Measurements from ENCODE around the gene DMBX1. TPM values are rescaled to one million over a fixed set of nuclear protein-coding genes. Genes with fewer than 3 reads are reported as not detected.

The DMBX1 gene
- total RNA-seq, 4 donors from 2014 or later = not detected

DNA sequence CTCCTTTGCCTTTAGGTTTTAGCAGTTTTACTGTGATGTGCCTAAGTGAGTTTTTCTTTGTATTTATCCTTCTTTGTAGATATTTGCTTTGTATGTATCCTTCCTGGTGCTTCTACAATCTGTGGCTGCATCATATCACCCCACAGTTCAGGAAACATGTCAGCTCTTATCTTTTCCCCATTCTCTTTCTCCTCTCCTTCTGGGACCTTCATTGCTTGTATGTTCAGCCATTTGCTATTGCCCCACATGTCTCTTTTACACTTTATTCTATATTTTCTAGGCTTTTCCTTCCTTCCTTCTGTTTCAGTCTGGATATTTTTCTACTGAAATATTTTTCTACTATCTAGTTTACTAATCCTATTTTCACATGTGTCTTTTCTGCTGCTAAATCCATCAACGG, 46.9 kb downstream of the DMBX1 start:
- Histone ChIP-seq H3K36me3 (no peaks in the 10 kb centered on the region), H3K4me1 (peaks cover 0 to 11% (median 5%) of the 10 kb centered on the region in 4 donors), H3K4me3 (no peak overlapping the region), H3K27me3 (peaks cover 28% of the 10 kb centered on the region), H3K27ac (no peak overlapping the region), H3K9me3 (no peaks in the 10 kb centered on the region)
- in situ Hi-C loops (cut with MboI; ENCODE audit: low pct_ligation_motif_present in 1 of 4, low pct_unique_long_range_greater_than_20kb in 1 of 4, low sequenced_read_pairs in 3 of 4) = loop anchor here in 1 of 4 donors (10.0 kb wide), 1 partner anchor 188 kb away; no protein-coding TSS in a partner anchor
- DNase-seq = no peak
- WGBS, 2 donors (ENCODE audit: low coverage in 1 of 2) = 95 to 100% methylated on average over 1 of the region's 1 CpG
- intact Hi-C loops (cut with DNase I; ENCODE audit: low total_unique reads) = no loop called here
- TF ChIP-seq EP300 (IDR thresholded peaks at IDR 0.05; ENCODE audit: low read depth) (no peak), POLR2AphosphoS5 (IDR thresholded peaks at IDR 0.05) (no peak), POLR2A (IDR thresholded peaks at IDR 0.05) (no peak)
- TF ChIP-seq, protein P1, sequence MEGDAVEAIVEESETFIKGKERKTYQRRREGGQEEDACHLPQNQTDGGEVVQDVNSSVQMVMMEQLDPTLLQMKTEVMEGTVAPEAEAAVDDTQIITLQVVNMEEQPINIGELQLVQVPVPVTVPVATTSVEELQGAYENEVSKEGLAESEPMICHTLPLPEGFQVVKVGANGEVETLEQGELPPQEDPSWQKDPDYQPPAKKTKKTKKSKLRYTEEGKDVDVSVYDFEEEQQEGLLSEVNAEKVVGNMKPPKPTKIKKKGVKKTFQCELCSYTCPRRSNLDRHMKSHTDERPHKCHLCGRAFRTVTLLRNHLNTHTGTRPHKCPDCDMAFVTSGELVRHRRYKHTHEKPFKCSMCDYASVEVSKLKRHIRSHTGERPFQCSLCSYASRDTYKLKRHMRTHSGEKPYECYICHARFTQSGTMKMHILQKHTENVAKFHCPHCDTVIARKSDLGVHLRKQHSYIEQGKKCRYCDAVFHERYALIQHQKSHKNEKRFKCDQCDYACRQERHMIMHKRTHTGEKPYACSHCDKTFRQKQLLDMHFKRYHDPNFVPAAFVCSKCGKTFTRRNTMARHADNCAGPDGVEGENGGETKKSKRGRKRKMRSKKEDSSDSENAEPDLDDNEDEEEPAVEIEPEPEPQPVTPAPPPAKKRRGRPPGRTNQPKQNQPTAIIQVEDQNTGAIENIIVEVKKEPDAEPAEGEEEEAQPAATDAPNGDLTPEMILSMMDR (IDR thresholded peaks at IDR 0.05) = no peak

DNA sequence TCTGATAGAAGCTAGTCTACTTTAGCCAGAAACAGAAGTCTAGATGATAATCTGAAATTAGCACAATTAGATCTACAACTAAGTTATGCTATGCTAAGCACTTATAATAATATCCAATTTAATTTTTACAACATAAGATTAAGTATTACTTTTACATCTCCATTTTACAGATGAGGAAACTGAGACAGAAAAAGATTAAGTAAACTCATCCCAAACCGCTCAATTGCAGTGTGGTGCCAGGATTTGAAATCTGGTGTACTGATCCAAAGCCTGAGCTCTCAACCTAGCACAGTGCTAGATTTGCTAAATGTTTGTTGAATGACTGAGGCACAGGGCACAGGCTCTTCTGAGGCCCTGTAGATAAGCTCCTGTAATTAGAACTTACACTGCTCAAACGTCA, 48.0 kb downstream of the DMBX1 start:
- intact Hi-C loops (cut with DNase I; ENCODE audit: low total_unique reads) (no loop called here), in situ Hi-C loops (cut with MboI; ENCODE audit: low pct_ligation_motif_present in 1 of 4, low pct_unique_long_range_greater_than_20kb in 1 of 4, low sequenced_read_pairs in 3 of 4) (loop anchor here in 1 of 4 donors (10.0 kb wide), 1 partner anchor 187 kb away; no protein-coding TSS in a partner anchor)
- no peaks in the 10 kb centered on the region for H3K9me3 ChIP-seq
- TF ChIP-seq POLR2AphosphoS5 (IDR thresholded peaks at IDR 0.05) (no peak), POLR2A (IDR thresholded peaks at IDR 0.05) (no peak), EP300 (IDR thresholded peaks at IDR 0.05; ENCODE audit: low read depth) (no peak)
- TF ChIP-seq, protein P1 (IDR thresholded peaks at IDR 0.05) = no peak
- no peak overlapping the region for H3K4me3 ChIP-seq
- WGBS, 2 donors (ENCODE audit: low coverage in 1 of 2) = 49 to 54% methylated on average over 2 of the region's 2 CpGs
- DNase-seq = no peak
- peaks cover 24% of the 10 kb centered on the region for H3K27me3 ChIP-seq
- no peak overlapping the region for H3K27ac ChIP-seq
- H3K36me3 ChIP-seq = no peaks in the 10 kb centered on the region
- peaks cover 0 to 9% (median 5%) of the 10 kb centered on the region in 4 donors for H3K4me1 ChIP-seq

DNA sequence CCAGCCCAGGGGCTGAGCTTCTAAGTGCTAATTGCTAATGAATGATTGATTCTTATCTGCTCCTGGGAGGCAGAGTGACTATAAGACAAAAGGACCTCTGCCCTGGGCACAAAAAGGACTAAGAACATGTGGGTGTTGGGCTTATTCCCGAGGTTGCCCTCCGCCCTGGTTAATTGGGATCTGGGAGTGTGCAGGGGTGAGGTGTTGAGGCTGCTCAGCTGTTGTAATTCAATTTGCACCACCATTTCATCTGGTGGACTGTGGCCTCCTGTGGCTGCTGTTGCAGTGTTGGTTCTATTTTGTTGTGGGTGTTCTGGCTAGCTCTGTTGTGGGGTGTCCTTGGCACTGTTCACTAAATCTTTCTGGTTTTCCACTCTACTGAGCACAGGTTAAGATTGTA, 48.5 kb downstream of the DMBX1 start:
- no peak for DNase-seq
- Histone ChIP-seq H3K4me1 (peaks cover 0 to 6% (median 5%) of the 10 kb centered on the region in 4 donors), H3K36me3 (no peaks in the 10 kb centered on the region), H3K27ac (no peak overlapping the region), H3K27me3 (peaks cover 26% of the 10 kb centered on the region), H3K9me3 (no peaks in the 10 kb centered on the region), H3K4me3 (no peak overlapping the region)
- no peak for TF ChIP-seq POLR2AphosphoS5 (IDR thresholded peaks at IDR 0.05)
- no peak for TF ChIP-seq EP300 (IDR thresholded peaks at IDR 0.05; ENCODE audit: low read depth)
- TF ChIP-seq POLR2A (IDR thresholded peaks at IDR 0.05) = no peak
- TF ChIP-seq, protein P1 (IDR thresholded peaks at IDR 0.05) = no peak
- in situ Hi-C loops (cut with MboI; ENCODE audit: low pct_ligation_motif_present in 1 of 4, low pct_unique_long_range_greater_than_20kb in 1 of 4, low sequenced_read_pairs in 3 of 4) (loop anchor here in 1 of 4 donors (10.0 kb wide), 1 partner anchor 187 kb away; no protein-coding TSS in a partner anchor), intact Hi-C loops (cut with DNase I; ENCODE audit: low total_unique reads) (no loop called here)
- WGBS, 2 donors (ENCODE audit: low coverage in 1 of 2) = 76% methylated on average over 2 of the region's 2 CpGs; no CpG with 5 or more reads in 1 of the 2 donors

Other genes with a start within 250 kb of the DMBX1 start
- 10 to 100 TPM in 1 of 4 donors, 1 to 10 TPM in 3; 1.3 to 69.9 (median 3.6) TPM for gene RAD54L, start 242.1 kb upstream of the DMBX1 start, total RNA-seq
- 10 to 100 TPM; 43.4 to 64.3 (median 60.5) TPM for gene LRRC41, start 186.2 kb upstream of the DMBX1 start, total RNA-seq
- gene UQCRH, start 186.1 kb upstream of the DMBX1 start, total RNA-seq = 100 to 1,000 TPM; 108 to 575 (median 330) TPM
- 10 to 100 TPM in 2 of 4 donors, 1 to 10 TPM in 2; 5.6 to 19.7 (median 12.9) TPM for gene NSUN4, start 149.0 kb upstream of the DMBX1 start, total RNA-seq
- gene FAAH, start 95.5 kb upstream of the DMBX1 start, total RNA-seq = 100 to 1,000 TPM in 2 of 4 donors, 10 to 100 TPM in 2; 90.8 to 349 (median 141) TPM
- gene KNCN, start 61.8 kb downstream of the DMBX1 start, total RNA-seq = not detected
- gene MKNK1, start 114.4 kb downstream of the DMBX1 start, total RNA-seq = 10 to 100 TPM; 59.5 to 80.5 (median 62.3) TPM
- gene MOB3C, start 127.0 kb downstream of the DMBX1 start, total RNA-seq = 10 to 100 TPM; 12.9 to 20.6 (median 14.8) TPM
- gene ATPAF1, start 178.5 kb downstream of the DMBX1 start, total RNA-seq = 10 to 100 TPM; 20.6 to 91.5 (median 71.4) TPM
- gene TEX38, start 182.0 kb downstream of the DMBX1 start, total RNA-seq = not detected
- 100 to 1,000 TPM in 2 of 4 donors, 10 to 100 TPM in 2; 48.2 to 119 (median 85.4) TPM for gene EFCAB14, start 229.3 kb downstream of the DMBX1 start, total RNA-seq